Coronary artery (tissue), 2 donors: Measurements from ENCODE around the gene GTPBP1.

Source experiments
- DNase-seq: peaks from one replicate; pipeline ENCODE4 v3.0.0-alpha.2; 2017; ENCODE audit warnings: low spot score
- H3K27ac ChIP-seq, 2 donors: fragments of 200-600 bp; sonication (generic); one replicate each; pipeline ENCODE4 v1.5.1; 2016 to 2019
- H3K4me3 ChIP-seq: fragments of 200-600 bp; sonication (generic); 2 replicates; pipeline ENCODE4 v1.5.1; 2016; ENCODE audit warnings: mild to moderate bottlenecking, moderate library complexity
- TF ChIP-seq, protein P1 (sequence below): fragments of 200-600 bp; sonication (generic); IDR thresholded peaks from one replicate; pipeline ENCODE4 v1.5.1; 2019; ENCODE audit warnings: antibody characterized with exemption

GTPBP1 gene

DNA sequence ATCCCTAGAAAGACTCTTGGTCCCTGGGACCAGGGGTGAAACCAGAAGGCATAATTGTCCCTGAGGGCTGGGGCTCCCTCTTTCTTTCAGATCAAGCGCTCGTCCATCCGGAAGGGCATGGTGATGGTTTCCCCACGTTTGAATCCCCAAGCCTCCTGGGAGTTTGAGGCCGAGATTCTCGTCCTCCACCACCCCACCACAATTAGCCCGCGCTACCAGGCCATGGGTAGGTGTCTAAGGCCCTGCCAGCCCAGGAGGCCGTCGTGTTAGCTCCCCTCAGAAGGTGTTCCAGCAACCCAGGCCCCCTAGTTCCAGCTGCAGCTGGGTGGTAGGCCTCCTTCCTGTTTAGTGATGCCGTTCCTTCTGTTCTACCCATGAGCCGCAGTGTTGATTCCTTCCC is 21.4 kb downstream of the GTPBP1 start:
- TF ChIP-seq, protein P1, sequence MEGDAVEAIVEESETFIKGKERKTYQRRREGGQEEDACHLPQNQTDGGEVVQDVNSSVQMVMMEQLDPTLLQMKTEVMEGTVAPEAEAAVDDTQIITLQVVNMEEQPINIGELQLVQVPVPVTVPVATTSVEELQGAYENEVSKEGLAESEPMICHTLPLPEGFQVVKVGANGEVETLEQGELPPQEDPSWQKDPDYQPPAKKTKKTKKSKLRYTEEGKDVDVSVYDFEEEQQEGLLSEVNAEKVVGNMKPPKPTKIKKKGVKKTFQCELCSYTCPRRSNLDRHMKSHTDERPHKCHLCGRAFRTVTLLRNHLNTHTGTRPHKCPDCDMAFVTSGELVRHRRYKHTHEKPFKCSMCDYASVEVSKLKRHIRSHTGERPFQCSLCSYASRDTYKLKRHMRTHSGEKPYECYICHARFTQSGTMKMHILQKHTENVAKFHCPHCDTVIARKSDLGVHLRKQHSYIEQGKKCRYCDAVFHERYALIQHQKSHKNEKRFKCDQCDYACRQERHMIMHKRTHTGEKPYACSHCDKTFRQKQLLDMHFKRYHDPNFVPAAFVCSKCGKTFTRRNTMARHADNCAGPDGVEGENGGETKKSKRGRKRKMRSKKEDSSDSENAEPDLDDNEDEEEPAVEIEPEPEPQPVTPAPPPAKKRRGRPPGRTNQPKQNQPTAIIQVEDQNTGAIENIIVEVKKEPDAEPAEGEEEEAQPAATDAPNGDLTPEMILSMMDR, result no peak
- Histone ChIP-seq H3K4me3 (no peak overlapping the region), H3K27ac (no peak overlapping the region)
- no peak for DNase-seq

DNA sequence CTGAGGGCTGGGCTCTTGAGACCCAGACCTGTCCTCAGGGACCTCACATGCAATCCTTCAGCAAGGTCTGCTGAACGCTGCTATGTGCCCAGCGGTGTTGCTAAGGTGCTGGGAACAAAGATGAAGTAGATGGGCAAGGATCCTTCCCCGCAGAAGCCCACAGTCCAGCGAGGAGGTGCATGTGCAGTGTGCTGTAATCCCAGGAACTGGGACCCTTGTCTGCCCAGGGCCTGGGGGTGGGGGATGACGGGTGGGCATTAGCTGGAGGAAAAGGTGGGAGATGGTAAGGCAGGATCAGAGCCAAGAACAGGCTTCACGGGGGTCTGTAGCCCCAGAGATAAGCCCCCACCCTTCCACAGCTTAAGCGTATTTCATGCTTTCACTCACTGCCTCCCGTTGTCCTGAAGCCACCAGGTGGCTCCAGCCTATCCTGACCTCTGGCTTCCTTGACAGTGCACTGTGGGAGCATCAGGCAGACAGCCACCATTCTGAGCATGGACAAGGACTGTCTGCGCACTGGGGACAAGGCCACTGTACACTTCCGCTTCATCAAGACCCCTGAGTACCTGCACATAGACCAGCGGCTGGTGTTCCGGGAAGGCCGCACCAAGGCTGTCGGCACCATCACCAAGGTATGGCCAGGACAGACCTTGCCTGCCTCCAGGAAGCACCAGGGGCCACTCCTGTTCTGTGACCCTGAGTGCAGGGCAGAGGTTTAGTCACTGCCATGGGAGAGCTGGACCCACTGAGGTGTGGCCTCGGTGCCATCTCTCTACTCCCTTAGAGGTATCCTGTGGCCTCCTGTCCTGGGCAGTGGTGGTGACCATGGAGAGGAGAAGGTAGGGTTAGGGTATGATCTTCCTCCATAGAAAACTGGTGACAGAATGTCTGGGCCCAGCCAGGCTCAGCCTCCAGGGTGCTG is 22.0 kb downstream of the GTPBP1 start:
- no peak overlapping the region for H3K27ac ChIP-seq
- H3K4me3 ChIP-seq, result no peak overlapping the region
- DNase-seq, result no peak
- TF ChIP-seq, protein P1, result no peak

DNA sequence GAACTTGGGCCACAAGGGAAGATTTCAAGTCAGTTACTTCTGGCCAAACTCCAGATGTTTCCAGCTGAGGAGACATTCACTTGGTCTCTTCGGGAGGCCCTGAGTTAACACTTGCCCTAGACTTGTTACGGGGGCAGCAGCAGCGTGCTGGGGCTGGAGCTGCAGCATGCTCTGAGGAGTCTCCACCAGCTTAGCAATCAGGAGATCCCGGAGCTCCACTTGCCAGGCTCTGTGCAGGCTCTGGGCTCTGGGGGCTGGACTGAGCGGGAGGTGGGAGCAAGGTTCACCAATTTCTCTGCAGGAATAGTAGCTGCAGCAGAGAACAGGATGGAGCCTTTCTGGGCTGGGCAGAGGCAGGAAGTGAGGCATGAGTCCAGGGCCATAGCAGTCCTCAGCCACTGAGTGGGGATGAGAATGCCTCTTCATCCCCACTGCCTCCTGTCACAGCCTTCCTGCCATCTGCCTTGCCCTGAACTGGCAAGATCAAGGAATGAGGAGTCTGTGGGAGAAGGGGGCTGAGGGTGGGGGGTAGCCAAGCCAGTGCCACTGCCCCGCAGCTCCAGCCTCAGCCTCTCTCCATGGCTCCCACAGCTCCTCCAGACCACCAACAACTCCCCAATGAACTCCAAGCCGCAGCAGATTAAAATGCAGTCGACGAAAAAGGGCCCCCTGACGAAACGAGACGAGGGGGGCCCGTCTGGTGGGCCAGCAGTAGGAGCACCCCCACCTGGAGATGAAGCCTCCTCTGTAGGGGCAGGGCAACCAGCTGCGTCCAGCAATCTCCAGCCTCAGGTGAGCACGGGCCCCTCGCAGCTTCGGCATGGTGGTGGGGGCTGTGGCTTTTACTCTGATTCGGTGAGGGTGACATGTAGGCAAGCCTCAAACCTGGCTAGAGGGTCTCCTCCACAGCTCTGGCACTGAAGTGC is 23.4 kb downstream of the GTPBP1 start:
- Histone ChIP-seq H3K4me3 (no peak overlapping the region), H3K27ac (no peak overlapping the region)
- TF ChIP-seq, protein P1, result no peak
- no peak for DNase-seq

DNA sequence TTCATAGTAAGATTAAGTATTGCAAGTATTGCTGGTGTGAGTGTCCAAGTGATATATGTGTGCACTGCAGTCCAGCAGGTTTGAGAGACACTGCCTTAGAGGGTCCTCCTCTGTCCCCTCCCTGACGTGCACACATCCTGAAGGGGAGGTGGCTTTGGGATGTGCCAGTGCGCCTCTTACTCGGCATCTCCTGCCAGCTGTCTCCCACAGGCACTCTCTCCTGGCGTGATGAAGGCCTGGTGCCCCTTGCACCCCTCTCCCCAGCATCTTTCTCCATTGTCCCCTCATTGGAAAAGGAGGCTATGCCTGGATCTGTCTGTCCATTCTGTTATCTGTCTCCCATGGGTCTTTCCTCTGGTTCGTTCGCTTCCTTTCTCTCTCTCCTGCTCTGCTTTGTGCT is 24.2 kb downstream of the GTPBP1 start:
- H3K27ac ChIP-seq, result no peak overlapping the region
- no peak overlapping the region for H3K4me3 ChIP-seq
- DNase-seq, result no peak
- TF ChIP-seq, protein P1, result no peak

DNA sequence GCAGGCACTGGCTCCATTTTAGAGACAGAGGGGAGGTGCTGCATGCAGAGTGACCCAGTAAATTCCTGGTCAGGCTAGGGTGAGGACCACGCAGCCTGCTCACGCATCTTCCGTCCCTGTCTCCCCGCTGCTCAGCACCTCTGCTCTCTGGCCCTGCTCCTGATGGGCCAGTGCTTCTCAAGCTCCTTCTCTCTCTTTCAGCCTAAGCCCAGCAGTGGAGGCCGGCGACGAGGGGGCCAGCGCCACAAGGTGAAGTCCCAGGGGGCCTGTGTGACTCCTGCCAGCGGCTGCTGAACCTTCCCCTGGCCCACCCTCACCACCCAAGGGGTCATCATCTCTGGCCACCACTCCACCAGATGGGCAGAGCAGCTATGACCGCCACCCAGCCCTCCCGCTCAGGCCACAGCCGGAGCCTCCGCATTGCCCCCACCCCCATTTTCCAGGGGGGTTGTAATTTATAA is 24.7 kb downstream of the GTPBP1 start:
- no peak for DNase-seq
- Histone ChIP-seq H3K4me3 (no peak overlapping the region), H3K27ac (no peak overlapping the region)
- TF ChIP-seq, protein P1, result no peak

DNA sequence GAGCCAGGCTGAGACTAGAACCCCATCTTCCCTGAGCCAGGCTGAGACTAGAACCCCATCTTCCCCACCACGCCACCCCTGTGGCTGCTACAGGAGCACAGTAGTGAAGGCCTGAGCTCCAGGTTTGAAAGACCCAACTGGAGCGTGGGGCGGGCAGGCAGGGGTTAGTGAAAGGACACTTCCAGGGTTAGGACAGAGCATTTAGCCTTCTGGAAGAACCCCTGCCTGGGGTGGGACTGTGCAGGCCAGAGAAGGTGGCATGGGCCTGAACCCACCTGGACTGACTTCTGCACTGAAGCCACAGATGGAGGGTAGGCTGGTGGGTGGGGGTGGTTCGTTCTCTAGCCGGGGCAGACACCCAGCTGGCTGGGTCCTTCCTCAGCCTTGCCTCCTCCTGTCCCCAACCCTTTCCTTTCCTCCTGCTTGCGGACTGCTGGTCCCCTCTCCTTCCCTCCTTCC is 26.0 kb downstream of the GTPBP1 start:
- Histone ChIP-seq H3K4me3 (no peak overlapping the region), H3K27ac (peak overlapping the region; percentile 75 to 79)
- no peak for DNase-seq
- TF ChIP-seq, protein P1, result no peak
